Forelimb muscle (tissue), 1 donor: ENCODE results near the gene TBL1X. TPM values are rescaled to one million over a fixed set of nuclear protein-coding genes. Genes with fewer than 3 reads are reported as not detected.

ENCODE experiments used
- DNase-seq: peaks from one replicate; pipeline ENCODE4 v3.0.0-alpha.2; 2013; ENCODE audit warnings: low read depth
- polyA plus RNA-seq: library from polyadenylated mRNA; unstranded; fragments of 120-200 nt; gene quantifications from one replicate; pipeline ENCODE4 v1.2.1, GENCODE V29; 2013; ENCODE audit not compliant: insufficient read length

The TBL1X gene
- polyA plus RNA-seq, 1 donor = 8.8 TPM

- no peak for DNase-seq
These were observed 122.1 kb downstream of the TBL1X start for GRCh38 chrX:9586992-9587392.

- no peak for DNase-seq
These were observed 122.8 kb downstream of the TBL1X start for GRCh38 chrX:9587642-9588041.

GRCh38 chrX:9591496-9591895, 126.6 kb downstream of the TBL1X start:
- DNase-seq = no peak

GRCh38 chrX:9593756-9594155, 128.9 kb downstream of the TBL1X start:
- no peak for DNase-seq

- DNase-seq = no peak
These were observed 130.3 kb downstream of the TBL1X start for GRCh38 chrX:9595174-9595573.

GRCh38 chrX:9596837-9597236, 132.0 kb downstream of the TBL1X start:
- DNase-seq = no peak

GRCh38 chrX:9597361-9598035, 132.6 kb downstream of the TBL1X start:
- DNase-seq = no peak

GRCh38 chrX:9598344-9598743, 133.5 kb downstream of the TBL1X start:
- no peak for DNase-seq

GRCh38 chrX:9604111-9604907, 139.5 kb downstream of the TBL1X start:
- DNase-seq = no peak

GRCh38 chrX:9604908-9605306, 140.0 kb downstream of the TBL1X start:
- DNase-seq = no peak

GRCh38 chrX:9605484-9605883, 140.6 kb downstream of the TBL1X start:
- DNase-seq = no peak

- DNase-seq = no peak
These were observed 142.1 kb downstream of the TBL1X start for GRCh38 chrX:9606971-9607370.

- no peak for DNase-seq
These were observed 144.6 kb downstream of the TBL1X start for GRCh38 chrX:9609499-9609898.

- DNase-seq = no peak
These were observed 145.1 kb downstream of the TBL1X start for GRCh38 chrX:9609987-9610386.

GRCh38 chrX:9610771-9611392, 146.0 kb downstream of the TBL1X start:
- DNase-seq = no peak

GRCh38 chrX:9611436-9612145, 146.7 kb downstream of the TBL1X start:
- no peak for DNase-seq

- DNase-seq = no peak
These were observed 147.3 kb downstream of the TBL1X start for GRCh38 chrX:9612146-9612505.

GRCh38 chrX:9614016-9614415, 149.2 kb downstream of the TBL1X start:
- no peak for DNase-seq

GRCh38 chrX:9619133-9619532, 154.3 kb downstream of the TBL1X start:
- no peak for DNase-seq

- no peak for DNase-seq
These were observed 154.7 kb downstream of the TBL1X start for GRCh38 chrX:9619581-9619980.

- DNase-seq = no peak
These were observed 157.3 kb downstream of the TBL1X start for GRCh38 chrX:9622128-9622527.

GRCh38 chrX:9626379-9626778, 161.5 kb downstream of the TBL1X start:
- DNase-seq = no peak
